ENCODE data around the gene GLRA2.

DNA sequence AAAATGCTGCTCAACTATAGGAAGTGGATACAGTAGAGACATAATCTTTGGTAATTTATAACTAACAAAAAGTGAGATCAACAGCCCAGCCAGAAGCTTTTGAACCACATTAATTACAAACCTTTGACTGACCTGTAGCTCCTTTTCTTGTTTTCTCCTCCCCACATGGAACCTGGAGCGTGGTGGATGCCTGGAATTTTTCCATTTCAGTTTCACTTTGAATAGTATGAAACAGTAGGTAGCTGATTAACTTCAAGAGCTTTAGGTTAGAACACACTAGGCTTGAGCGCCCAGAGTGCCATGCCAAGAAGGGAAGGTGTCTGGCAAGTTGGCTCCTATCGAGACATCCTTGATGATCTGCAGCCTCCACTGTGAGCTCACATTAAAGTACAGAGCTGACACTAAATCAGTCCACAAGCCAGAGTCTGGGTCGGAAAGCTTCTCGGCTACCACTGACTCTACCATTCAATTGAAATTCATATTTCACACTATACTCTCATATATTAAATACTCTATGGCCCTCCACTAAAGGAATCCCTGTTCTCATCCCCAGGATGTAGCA is 143.4 kb downstream of the GLRA2 start:
- TF ChIP-seq POLR2AphosphoS5 (IDR thresholded peaks at IDR 0.05; ENCODE audit: low read depth, low read length) (no peak), POLR2A (IDR thresholded peaks at IDR 0.05; ENCODE audit: low read depth, low read length) (no peak)

All from GM12891 (cell line).